CD4-positive, alpha-beta T cell treated with Interleukin-17A for 1 hour (primary cell): ENCODE measurements around the gene APOLD1.
"Not testable (repeated sequence)": the region's sequence is repeated elsewhere in the genome, so short reads cannot be mapped to it uniquely, and the experiment has no call there.

Experiments used
- DNase-seq: peaks from one replicate; pipeline ENCODE4 v3.0.0-alpha.2; 2020

Gene APOLD1

DNA sequence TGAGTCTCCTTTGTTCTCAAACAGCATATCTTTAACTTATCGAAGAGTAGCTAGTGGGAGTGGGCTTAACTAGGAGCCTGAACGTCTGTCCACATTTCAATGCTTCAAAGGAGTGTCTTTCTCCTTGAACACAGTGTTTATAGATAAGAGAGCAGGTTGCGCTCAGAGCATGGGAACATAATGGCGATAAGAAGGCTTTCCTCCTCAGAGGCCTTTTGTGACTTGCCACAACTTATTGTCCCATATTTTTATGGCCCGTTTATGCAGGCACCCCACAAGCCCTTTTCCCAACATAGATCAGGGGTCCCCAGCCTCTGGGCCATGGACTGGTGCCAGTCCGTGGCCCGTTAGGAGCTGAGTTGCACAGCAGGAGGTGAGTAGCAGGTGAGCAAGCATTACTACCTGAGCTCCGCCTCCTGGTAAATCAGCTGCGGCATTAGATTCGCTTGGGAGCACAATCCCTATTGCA lies 25.1 kb downstream of the APOLD1 start:
- no peak for DNase-seq

GRCh38 chr12:12811343-12811742 lies 25.9 kb downstream of the APOLD1 start:
- no peak for DNase-seq

GRCh38 chr12:12812174-12812573 lies 26.7 kb downstream of the APOLD1 start:
- no peak for DNase-seq

DNA sequence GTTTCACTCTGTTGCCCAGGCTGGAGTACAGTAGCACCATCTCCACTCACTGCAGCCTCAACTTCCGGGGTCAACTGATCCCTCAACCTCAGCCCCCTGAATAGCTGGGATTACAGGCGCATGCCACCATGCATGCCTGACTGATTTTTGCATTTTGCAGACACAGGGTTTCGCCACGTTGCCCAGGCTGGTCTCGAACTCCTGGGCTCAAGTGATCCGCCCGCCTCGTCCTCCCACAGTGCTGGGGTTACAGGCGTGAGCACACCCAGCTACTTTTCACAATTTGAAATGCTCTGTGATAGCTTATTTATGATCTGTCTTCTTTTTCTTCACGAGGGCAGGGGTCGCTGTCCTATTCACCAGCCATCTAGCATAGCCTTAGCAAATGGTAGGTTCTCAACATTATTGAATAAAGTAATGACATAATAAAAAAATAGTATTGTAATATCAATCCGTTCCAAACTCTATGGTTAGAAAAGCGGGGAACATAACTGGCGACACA lies 27.2 kb downstream of the APOLD1 start:
- no peak for DNase-seq

DNA sequence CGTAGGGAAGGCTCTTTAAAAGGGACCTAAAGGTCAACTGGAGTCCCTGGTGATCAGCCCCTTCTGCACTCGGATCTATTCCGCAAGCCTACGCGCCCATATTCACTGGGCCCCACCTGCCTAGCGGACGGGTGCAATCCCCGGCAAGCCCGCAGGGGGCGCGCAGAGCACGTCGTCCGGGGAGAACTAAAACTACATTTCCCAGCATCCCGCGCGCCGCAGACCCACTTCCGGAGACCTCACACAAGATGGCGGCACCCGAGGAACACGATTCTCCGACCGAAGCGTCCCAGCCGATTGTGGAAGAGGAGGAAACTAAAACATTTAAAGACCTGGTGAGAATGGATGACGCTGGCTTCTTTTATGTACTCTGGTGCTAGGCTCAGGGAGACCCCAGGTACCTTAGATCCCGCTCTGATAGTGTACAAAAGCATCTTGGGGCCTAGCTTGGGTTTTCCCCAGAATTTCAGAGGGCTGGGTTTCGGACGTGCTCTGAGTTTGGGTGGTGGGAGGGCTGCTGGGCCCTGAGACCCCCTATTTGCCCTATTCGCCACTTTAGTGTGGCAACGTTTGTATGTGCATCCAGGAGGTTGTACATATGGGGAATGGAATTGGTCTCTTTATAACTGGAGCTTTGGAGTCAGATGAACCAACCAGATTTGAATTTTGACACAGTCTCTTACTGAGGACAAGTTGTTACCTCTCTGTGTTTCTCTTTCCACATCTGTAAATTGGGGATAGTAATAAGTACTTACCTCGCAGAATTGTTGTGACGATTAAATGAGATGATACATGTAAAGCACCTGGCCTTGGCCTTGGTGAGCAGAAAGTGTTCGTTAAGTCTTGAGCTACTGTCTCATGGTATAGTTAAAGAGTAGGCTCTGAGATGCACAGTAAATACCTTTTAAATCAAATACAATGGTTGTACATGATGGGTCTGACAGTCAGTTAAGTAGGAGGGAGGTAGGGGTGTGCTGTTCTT lies 28.0 kb downstream of the APOLD1 start, which contains the start of gene DDX47:
TSS of gene DDX47 (plus strand) at position 227 of the 982 bp plus-strand sequence. CDS start at position 249, 22 bp downstream.
- peak; percentile 96 for DNase-seq

DNA sequence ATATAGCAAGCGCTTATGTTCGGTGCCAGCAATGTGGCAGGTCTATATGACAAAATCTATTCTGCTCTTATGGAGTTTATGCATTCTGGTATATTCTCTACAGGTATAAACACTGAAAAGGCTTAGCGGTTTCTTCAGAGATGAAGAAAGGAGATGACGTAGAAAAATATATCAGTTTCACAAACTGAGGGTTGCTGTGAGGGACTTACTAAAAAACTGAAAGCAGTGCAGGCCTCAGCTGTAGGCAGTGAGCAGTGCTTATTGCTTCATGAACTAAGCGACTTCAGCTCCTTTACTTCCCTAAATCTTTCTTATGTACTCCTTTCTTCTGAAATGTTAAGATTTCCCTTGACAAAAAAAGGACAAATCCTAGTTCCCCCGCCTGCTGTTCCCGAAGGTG lies 32.2 kb downstream of the APOLD1 start:
- DNase-seq, result no peak

- DNase-seq, result no peak
Measured at GRCh38 chr12:12818701-12819100, 33.2 kb downstream of the APOLD1 start.

DNA sequence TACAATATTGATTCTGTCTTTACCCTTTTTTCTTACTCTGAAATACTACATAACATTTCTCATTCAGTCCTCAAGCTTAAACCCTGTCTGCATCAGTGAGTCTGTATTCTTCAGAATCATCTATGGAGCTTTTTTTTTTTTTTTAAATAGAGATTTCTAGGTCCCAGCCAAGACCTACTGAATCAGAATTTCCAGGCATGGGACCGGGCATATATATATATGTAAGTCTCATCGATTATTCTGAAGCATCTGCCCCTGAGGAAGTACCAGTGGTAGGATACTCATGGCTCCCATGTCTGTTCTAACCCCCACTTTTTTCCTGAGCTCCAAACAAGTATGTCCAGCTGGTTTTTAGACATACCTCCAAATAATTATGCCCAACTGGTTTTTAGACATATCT lies 33.8 kb downstream of the APOLD1 start:
- no peak for DNase-seq

DNA sequence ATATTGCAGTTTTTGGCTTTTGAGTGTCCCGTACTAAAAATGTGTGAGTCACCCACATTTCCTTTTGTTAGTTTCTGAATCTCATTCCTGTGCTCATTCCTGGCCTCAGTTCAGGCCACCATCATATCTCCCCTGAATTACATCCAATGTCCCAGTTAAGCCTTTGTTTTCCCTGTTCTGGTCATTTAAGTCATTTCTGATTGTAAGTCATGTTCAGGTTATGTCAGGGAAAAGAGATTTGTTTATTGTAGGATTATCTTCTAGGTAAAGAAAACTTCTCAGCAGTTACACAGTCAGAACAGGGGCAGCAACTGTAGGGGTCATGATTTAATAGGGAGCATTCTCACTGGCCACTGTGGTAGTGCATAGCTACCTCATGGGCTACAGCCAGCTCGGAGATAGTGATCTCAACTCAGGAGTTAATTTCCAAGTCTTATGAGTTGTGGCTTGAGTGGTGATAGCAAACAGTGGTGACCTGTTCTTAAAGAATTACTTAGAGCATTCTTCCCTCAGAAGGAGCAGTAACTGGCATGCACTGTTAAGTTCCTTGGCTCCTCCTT lies 34.4 kb downstream of the APOLD1 start:
- no peak for DNase-seq

DNA sequence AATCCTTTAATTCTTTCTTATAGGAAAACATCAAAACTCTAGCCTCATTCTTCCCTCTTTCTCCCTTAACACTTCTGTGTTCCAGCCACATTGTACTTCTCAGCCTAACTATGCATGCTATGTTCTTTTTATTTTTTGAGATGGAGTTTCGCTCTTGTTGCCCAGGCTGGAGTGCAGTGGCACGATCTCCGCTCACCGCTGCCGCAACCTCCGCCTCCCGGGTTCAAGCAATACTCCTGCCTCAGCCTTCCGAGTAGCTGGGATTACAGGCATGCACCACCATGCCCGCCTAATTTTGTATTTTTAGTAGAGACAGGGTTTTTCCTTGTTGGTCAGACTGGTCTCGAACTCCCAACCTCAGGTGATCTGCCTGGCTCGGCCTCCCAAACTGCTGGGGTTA lies 34.9 kb downstream of the APOLD1 start:
- not testable (repeated sequence) for DNase-seq

GRCh38 chr12:12821975-12822374 lies 36.5 kb downstream of the APOLD1 start:
- no peak for DNase-seq

DNA sequence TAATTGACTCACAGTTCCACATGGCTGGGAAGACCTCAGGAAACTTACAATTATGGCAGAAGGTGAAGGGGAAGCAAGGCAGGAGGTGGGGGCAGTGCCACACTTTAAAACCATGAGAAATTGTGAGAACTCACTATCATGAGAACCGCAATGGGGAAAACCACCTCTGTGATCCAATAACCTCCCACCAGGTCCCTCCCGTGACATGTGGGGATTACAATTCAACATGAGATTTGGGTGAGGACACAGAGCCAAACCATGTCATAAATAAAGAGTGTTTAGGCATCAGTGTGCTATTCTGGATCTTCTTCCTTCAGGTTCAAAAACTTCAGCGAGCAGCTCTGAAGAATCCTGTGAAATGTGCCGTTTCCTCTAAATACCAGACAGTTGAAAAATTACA lies 37.4 kb downstream of the APOLD1 start:
- no peak for DNase-seq

GRCh38 chr12:12823300-12823699 lies 37.8 kb downstream of the APOLD1 start:
- DNase-seq, result no peak

- DNase-seq, result no peak
Measured at GRCh38 chr12:12823811-12824210, 38.4 kb downstream of the APOLD1 start.

GRCh38 chr12:12835378-12836146 lies 50.1 kb downstream of the APOLD1 start:
- DNase-seq, result no peak

DNA sequence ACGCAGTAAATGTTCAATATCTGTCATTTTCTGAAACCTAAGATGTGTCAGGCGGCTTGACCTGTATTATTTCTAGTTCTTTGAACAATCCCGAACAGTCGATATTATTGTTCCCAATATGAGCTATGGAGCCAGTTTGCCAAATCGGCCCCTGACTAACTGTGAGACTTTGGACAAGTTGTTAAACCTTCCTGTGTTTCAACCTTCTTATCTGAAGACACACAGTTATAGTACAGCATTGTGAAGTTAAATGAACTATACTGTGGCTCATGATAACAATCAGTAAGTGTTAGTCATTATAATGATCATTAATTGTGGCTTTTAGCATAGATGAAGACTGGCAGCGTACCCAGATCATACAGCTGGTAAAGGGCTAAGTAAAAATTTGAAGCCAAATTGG lies 51.1 kb downstream of the APOLD1 start:
- DNase-seq, result no peak

GRCh38 chr12:12837025-12837812 lies 51.8 kb downstream of the APOLD1 start:
- peak; percentile 58 for DNase-seq

DNA sequence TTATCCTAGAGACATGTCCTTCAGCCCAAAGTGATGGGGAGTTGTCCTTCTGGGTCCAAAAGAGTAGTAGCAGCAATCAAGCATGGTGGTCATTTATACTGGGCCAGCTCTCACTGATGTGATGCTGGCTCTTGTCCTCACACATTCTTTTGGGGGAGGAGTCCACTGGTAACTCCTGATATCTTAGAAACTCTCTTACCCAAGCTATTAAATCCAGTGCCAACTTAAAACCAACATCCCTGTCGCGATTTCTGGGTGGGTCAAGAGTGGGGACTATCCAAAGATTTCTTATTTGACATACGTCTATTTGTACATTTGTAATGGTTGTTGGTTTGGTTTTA lies 52.3 kb downstream of the APOLD1 start:
- no peak for DNase-seq

GRCh38 chr12:12839003-12839395 lies 53.5 kb downstream of the APOLD1 start:
- DNase-seq, result no peak

DNA sequence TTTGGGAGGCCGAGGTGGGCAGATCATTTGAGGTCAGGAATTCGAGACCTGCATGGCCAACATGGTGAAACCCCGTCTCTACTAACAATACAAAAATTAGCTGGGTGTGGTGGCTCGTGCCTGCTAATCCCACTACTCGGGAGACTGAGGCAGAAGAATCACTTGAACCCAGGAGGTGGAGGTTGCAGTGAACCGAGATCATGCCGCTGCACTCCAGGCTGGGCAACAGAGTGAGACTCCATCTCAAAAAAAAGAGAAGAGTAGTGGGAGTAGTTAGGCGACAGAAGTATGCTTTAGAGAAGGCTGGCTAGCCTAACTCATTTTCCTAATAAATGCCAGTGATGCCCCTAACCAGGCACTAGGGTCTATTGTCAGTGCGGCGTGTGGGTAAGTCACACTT lies 54.0 kb downstream of the APOLD1 start:
- not testable (repeated sequence) for DNase-seq

- no peak for DNase-seq
Measured at GRCh38 chr12:12839873-12840579, 54.6 kb downstream of the APOLD1 start.

GRCh38 chr12:12840580-12840899 lies 55.1 kb downstream of the APOLD1 start:
- DNase-seq, result no peak
